Amniotic stem cell (primary cell): ENCODE measurements around the gene MED15.
A peak's percentile ranks its signal among the peaks of the same experiment; 100 is the strongest.
"Not testable (repeated sequence)": the region's sequence is repeated elsewhere in the genome, so short reads cannot be mapped to it uniquely, and the experiment has no call there.

Experiments used
- DNase-seq: peaks from one replicate; lab custom pipeline; 2025; lab: John Stamatoyannopoulos, UW

MED15 gene

DNA sequence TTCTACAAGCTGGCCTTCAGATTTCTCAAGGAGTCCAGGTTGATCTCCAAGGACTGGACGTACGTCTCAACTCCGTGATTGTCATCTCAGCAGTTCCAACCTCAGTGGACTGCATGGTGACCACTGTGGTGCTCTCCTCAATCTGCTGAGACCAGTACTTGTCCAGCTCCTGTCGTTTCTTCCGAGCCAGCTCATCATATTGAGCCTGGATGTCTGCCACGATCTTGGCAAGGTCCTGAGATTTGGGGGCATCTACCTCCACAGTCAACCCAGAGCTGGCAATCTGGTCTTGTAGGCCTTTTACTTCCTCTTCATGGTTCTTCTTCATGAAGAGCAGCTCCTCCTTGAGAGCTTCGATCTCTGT, 24.3 kb upstream of the MED15 start:
- DNase-seq, result not testable (repeated sequence)

DNA sequence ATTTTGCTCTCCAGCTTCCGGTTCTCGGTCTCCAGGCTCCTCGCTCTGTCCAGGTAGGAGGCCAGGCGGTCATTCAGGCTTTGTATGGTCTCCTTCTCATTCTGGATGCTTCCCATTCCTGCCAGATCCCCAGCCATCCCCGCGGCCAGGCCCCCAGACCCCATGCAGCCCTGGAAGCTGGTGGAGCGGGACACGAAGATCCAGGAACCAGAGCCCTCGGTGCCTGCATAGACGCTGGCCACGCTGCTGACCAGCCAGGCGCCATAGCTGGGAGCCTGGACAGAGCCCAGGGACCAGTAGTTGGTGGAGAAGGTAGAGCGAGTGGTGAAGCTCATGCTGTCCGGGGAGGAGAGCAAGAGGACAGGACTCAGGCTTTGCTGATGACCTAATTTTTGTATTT, 23.6 kb upstream of the MED15 start:
- no peak for DNase-seq

DNA sequence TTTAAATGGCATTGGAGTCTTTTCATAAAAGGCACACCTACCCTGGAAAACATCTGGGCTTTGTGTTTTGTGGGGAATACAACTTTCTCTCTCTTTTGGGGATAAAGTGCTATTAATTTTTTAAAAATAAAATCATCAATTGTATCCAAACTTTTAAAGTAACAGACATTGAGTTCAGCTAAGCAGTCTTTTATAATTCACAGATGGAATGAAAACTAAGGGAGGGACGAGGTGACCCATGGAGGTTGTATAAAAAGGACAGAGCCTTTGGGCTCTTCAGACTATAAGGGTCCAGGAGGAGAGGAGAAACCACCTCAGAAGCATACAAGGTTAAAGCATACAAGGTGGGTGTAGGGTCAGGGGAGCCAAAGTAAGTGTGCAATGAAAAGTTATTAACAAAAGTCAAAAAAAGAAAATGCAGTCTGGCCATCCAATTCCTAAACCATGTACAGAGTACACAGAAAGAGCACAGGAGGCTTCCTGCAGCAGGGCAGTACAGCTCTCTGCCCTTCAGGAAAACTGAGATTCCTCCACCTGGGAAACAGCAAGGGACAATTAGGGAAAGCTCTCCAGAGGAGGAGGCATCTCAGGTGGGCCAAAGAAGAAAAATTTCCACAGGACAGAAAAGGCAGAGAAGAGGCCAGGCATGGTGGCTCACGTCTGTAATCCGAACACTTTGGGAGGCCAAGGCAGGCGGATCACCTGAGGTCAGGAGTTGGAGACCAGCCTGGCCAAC, 22.3 kb upstream of the MED15 start:
- no peak for DNase-seq

DNA sequence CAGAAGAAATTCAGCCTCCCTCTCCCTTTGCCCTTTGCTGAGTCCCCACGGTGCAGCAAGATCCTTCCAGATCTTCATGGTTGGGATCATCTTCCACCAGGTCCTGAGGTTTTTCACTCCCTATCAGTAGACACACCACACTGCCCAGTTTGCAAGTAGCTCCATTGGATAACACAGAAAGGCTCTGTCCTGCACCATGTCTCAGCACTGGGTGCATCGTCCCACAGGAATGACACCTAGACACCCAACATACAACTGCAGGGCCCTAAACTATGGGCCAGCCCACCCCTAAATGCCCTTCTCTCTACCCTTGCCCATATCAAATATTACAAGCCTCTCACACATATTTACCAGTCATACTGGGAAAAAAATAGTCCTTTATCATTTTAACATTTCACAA, 21.2 kb upstream of the MED15 start:
- DNase-seq, result no peak

DNA sequence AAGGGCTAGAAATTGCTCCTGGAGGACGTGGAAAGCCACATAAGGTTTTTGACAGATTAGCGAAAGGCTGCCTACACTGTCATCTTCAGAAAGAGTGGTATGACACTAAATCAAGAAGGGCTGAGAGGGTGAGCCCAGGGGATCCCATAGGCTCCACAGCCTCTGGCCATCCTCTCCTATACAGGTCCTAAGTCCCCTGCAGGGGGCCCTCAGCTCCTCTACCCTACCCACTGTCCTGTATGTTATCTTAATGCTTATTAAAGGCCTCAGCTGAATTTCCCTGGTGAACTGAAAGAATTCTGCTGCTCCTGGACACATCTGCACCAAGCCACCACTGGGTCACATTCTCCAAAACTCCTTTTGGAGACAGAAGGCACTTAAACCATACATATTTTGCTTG, 19.7 kb upstream of the MED15 start:
- DNase-seq, result no peak

DNA sequence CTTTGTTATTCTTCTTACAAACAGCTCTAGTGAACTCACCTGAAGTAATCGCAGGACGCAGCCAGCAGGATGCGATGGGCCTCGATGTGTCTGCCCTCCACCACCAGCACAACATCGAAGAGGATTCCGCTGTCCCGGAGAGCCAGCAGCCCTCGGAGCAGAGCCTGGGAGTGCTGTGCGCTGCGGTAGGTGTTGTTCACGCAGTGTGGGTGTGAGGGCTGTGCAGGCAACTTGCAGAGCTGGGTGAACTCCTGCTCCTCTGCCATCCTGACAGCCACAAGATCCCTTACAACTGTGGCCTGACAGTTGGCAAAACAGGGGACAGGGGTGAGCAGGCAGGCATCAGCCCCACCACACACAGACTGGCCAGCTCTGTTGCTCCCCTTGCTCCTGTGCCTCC, 18.5 kb upstream of the MED15 start:
- DNase-seq, result no peak

DNA sequence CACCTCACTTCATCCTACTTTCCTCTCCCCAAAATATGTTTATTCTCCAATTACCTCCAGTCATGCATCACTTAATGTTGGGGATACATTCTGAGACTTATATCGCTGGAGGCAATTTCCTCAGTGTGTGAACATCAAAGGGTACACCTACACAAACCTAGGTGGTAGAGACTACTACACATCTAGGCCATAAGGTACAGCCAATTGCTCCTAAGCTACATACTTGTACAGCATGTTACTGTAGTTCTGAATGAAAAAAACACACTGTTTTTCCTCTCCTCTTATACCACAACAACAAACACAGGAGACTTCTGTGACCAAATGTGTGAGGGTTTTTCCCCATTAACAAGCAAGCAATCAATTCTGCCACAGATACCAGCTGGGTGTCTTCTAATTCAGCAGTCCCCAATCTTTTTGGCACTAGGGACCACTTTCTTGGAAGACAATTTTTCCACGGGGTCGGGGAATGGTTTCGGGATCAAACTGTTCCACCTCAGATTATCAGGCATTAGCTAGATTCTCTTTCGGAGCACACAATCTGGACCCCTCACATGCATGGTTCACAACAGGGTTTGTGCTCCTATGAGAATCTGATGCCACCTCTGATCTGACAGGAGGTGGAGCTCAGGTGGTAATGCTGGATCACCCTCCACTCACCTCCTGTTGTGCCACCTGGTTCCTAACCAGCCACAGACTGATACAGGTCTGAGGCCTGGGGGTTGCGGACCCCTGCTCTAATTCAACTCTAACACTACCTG, 17.0 kb upstream of the MED15 start:
- no peak for DNase-seq

DNA sequence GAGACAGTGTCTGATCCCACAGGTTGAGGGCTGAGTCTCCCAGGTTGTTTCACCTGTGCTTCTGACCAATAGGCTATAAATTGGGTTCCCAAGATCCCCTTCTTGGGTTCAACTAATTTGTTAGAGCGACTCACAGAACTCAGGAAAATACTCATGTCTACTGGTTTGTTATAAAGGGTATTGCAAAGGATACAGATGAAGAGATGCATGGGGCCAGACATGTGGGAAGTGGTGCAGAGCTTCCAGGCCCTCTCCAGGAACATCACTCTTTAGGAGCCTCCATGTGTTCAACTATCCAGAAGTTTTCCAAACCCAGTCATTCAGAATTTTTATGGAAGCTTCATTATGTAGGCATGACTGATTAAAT, 16.5 kb upstream of the MED15 start:
- DNase-seq, result no peak

DNA sequence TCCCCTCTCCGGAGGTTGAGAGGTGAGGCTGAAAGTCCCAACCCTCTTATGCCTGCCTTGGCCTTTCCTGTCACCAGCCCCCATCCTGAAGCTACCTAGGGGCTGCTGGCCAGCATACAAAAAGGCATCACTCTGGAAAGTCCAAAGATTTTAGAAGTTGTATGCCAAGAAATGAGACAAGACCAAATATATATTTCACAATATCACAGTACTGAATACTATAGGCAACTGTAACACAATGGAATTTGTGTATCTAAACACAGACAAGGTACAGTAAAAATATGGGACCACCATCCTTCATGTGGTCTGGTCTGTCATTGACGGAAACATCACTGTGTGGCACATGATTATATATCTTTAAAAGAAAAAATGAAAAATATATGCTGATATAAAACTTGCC, 16.1 kb upstream of the MED15 start:
- DNase-seq, result no peak

DNA sequence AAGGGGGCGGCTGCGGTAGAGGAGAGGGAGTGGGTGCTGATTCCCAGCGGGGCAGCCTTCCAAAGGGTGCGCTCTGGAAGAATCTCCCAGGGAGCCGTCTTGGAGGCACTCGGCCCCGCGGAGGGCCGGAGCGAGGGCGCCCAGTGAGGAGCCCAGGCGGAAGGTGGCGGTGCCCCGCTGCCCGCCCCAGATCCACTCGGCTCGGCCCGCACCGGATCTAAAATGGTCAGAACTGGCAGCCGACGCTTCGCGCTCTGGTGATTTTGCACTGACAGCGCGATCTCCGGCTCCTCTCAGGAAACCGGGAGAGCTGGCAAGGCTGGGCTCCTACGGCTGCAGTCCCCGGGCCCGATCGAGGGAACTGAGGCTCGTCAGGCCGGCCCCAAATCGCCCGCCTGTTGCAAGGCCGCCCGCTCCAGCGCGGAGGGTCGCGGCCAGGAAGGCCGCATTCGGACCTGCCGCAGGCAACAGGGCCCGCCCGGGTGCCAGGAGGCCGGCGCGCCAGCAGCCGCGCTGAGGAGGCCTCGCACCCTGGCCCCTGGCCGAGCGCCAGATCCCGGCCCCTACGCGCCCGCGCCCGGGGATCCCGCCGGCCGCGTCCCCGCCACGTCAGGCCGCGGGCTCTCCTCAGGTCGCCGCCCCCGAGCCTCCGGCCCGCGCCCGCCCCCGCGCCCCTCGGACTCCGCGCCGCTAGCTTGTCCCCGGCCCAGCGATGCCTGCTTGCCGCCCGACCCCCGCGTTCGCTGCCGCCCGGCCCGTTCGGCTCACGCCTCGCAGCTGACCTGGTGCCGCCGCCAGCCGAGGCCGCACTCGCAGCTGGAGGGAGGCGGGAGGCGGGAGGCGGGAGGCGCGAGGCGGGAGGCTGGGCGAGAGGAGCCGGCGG, 12.2 kb upstream of the MED15 start, which contains the start of gene KLHL22:
Gene KLHL22 (minus strand): TSS at position 818 of the 883 bp plus-strand sequence. CDS start 6,584 bp downstream, outside the sequence.
- DNase-seq, result no peak

DNA sequence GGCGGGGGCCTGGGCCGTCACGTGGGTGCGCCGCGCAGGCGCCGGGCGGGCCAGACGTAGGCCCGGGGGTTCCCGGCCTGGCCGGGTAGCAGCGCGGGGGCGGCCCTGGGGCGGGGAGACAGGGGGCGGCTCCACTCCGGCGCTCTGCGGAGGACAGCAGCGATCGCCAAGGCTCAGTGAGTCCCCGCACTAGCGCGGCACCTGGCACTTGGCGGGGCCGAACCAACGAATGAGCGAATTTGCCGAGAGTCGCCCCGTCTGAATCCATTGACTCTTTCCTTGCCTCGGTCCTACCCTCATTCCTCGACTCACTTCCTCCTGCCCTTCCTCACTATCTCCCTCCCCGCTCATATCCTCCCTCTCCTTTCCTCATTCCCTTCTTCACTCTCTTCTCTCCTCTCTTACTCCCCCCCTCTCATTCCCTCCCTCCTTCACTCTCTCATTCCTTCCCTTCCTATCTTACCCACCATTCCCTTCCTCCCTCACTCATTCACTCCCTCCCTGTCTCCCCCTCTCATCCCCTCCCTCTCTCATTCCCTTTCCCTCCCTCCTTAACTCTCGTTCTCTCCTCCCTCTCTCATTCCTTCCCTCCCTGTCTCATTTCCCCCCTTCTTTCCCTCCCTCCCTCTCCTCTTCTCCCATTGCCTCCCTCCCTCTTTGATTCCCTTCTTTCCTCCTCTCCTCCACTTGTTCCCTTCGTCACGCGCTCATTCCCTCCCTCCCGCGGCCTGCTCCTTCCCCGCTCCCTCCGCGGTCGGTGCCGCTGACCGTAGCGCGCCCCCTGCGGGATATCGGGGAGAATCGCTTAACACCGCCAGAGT, 11.3 kb upstream of the MED15 start:
- DNase-seq, result peak; percentile 78

DNA sequence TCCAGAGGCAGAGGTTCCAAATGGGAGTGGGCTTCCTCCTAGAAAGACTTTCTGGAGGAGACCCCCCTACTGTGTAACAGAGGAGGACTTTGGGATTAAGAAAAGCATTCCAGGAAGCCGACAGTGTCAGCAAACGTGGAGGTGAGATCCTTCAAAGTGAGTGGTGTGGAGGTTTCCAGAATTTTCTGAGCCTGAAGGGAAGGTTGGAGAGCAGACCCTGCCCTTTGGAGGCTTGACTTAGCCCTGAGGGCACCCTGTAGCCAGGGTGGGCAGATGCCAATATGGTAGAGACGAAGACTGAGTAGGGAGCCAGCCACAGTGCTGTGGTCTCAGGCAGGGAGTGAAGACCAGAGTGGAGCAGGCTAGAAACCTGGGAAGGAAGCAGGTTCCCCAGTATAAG, 10.0 kb upstream of the MED15 start:
- DNase-seq, result no peak

DNA sequence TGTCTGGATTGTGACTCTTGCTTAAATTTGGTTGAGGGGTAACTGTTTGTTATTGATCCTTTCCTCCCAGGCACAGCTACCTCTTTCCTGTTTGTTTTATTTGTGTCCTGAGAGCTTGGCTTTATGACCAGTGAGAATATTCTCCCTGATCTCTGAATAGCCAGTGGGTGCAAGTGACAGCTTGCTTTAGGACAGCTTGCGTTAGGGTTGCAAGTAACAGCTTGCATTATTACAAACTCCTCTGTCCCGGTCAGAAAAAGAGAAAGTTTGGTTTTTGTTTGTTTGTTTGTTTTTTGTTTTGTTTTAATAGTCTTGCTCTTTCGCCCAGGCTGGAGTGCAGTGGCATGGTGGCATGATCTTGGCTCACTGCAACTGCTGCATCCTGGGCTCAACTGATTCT, 8.5 kb upstream of the MED15 start:
- no peak for DNase-seq

DNA sequence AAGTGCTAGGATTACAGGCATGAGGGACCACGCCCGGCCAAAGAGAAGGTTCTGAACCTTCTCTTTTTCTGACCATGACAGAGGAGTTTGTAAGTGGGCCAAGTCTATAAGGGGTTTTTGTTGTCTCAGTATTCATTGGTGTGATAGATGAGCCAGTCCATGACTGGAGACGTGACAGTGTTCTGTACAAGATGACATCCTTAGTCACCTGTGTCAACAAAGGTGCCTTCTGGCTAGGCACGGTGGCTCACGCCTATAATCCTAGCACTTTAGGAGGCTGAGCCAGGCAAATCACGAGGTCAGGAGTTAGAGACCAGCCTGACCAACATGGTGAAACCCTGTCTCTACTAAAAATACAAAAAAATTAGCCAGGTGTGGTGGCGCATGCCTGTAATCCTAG, 7.6 kb upstream of the MED15 start:
- no peak for DNase-seq

DNA sequence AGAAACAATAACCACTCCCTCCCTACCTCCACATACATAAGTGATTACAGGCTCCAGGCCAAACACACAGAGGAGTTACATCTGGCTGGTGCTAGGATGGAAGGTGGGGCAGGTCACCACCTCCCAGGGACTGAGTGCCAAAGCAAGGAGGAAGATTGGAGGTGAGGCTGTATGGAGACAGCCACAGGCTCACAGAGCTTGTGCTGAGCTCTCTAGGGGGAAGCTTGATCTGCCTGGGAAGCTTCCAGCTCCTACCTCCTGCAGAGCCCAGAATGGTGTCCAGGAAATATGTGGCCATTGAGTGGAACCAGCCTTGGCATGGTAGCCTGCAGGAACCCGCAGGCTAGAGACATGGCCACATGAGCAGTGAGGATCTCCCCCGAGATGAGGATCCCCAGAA, 3.6 kb upstream of the MED15 start:
- no peak for DNase-seq

DNA sequence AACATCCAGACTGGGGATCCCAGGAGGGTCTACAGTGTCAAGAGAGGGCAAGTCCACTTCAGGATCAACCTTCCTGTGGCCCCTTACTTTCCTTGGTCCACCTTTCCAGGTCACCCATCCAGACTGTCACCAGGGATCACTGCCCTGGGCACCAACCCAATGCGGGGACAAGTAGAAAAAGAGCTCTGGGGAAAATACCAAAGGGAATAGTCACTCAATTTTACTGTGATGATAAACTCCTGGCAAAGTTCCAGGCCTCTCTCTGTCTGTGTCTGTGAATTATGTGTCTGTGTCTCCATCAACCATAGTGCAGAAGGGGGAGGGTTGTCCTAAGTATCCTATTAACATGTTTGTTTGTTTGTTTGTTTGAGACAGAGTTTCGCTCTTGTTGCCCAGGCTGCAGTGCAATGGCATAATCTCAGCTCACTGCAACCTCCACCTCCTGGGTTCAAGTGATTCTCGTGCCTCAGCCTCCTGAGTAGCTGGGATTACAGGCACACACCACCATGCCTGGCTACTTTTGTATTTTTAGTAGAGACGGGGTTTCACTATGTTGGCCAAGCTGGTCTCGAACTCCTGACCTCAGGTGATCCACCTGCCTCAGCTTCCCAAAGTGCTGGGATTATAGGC, 3.0 kb upstream of the MED15 start:
- peak; percentile 26 for DNase-seq

DNA sequence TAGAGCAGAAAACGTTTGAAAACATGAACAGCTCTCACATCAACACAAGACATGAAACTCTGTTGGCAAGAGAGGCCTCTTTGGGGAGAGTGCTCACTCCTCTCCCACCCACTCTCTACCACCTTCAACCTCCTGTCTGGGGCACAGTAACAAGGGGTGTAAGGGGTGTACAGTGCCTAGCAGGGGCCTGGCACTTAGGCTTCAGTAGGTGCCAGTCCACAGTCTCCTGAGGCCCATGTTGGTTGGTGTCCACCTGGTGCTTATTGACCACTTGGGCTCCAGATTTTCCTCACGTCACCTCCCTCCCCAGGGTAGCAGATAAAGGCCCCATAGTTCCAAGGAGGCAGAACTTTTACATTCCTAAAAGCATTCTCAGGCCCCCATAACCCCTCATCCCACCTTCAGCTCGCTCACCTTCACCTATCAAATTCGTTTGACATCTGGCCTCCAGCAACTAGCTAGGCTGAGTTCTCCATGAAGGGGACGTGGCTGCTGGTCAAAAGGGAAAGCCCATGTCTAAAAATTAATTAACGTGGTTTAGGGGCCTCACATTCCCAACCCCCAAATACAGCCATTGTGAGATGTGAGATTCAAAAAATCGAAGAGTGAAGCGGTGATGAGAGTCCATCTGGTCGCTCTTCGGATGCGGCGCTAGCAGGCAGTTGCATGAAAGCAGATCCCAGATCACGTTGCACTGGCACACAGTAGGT, 712 bp upstream of the MED15 start:
- no peak for DNase-seq

DNA sequence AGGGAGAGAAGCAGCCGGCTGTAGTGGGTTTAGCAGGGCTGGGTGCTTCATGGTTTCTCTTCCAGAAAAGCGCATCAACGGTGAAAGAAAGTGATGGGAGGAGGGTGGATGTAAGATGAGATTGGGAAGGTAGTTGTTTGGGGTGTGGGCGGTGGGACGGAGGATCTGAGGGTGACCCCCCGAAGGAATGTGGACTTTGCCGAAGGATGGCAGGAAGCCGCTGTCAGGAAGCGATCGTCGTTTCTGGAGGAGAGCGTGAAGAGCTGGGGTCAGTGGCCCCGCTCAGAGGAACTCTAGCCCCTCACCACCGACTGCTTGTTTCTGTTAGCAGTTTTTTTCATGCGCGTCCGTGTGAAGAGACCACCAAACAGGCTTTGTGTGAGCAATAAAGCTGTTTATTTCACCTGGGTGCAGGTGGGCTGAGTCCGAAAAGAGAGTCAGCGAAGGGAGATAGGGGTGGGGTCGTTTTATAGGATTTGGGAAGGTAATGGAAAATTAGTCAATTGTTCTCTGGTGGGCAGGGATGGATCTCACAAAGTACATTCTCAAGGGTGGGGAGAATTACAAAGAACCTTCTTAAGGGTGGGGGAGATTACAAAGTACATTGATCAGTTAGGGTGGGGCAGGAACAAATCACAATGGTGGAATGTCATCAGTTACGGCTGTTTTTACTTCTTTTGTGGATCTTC, 801 bp downstream of the MED15 start:
- DNase-seq, result not testable (repeated sequence)

DNA sequence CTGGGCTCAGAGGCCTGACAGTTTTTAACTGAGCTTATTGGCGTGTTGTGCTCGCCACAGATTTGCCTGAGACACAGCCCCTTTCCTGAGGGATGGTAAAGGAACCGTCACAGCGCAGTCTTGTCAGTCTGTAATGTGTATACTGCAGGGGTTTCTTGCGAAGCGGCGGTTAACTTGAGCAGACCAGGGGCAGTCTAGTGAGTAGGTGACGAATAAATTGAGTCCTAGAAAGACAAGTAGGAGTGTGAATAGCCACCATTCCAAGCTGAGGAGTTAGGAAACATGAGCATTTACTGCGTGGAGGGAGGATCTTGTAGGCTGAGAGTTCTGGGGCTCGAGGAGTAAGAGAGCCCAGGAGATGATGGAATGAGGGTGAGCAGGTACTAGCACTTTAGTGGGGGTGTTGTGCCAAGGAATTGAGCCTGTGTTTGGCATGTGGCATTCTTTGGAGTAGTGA, 1.4 kb downstream of the MED15 start:
- DNase-seq, result no peak
